HEK293 (cell line): Measurements from ENCODE around the gene WNK3.

Experiments
- CTCF ChIP-seq: fragments of 450-650 bp; formaldehyde crosslinking; IDR thresholded peaks from 2 replicates; pipeline ENCODE4 v1.5.1; 2016; ENCODE audit warnings: missing biosample characterization, missing genetic modification characterization
- KLF9 ChIP-seq: fragments of 450-650 bp; formaldehyde crosslinking; IDR thresholded peaks from 2 replicates; pipeline ENCODE4 v1.5.1; 2016; ENCODE audit warnings: missing biosample characterization, missing genetic modification characterization, low read depth
- PRDM1 ChIP-seq: fragments of 450-650 bp; formaldehyde crosslinking; IDR thresholded peaks from 2 replicates; pipeline ENCODE4; 2016; ENCODE audit warnings: missing biosample characterization, missing genetic modification characterization
- YY1 ChIP-seq: fragments of 450-650 bp; formaldehyde crosslinking; IDR thresholded peaks from 2 replicates; pipeline ENCODE4 v1.5.1; 2018; ENCODE audit warnings: missing biosample characterization, missing genetic modification characterization
- ZBTB48 ChIP-seq: fragments of 450-650 bp; formaldehyde crosslinking; IDR thresholded peaks from 2 replicates; pipeline ENCODE4 v1.5.1; 2016; ENCODE audit warnings: missing biosample characterization, missing genetic modification characterization
- ZNF23 ChIP-seq: fragments of 450-650 bp; formaldehyde crosslinking; IDR thresholded peaks from 2 replicates; pipeline ENCODE4 v1.5.1; 2016; ENCODE audit warnings: missing biosample characterization, missing genetic modification characterization, borderline replicate concordance
- ZNF292 ChIP-seq: fragments of 450-650 bp; formaldehyde crosslinking; IDR thresholded peaks from 2 replicates; pipeline ENCODE4 v1.5.1; 2016; ENCODE audit warnings: low read depth, missing biosample characterization, missing genetic modification characterization, borderline replicate concordance
- ZNF529 ChIP-seq: fragments of 450-650 bp; formaldehyde crosslinking; IDR thresholded peaks from 2 replicates; pipeline ENCODE4 v1.5.1; 2017; ENCODE audit warnings: missing genetic modification characterization, missing biosample characterization; ENCODE audit not compliant: insufficient replicate concordance
- ZNF777 ChIP-seq: fragments of 450-650 bp; formaldehyde crosslinking; IDR thresholded peaks from 2 replicates; pipeline ENCODE4 v1.5.1; 2017; ENCODE audit warnings: missing biosample characterization, missing genetic modification characterization, borderline replicate concordance
- ZSCAN18 ChIP-seq: fragments of 450-650 bp; formaldehyde crosslinking; IDR thresholded peaks from 2 replicates; pipeline ENCODE4 v1.5.1; 2016; ENCODE audit warnings: missing biosample characterization, missing genetic modification characterization

GRCh38 chrX:54180403-54180802 is 177.4 kb downstream of the WNK3 start:
- TF ChIP-seq CTCF (tag by site-specific recombination): no peak
- no peak for TF ChIP-seq KLF9 (tag by site-specific recombination)
- no peak for TF ChIP-seq YY1
- no peak; the same call in 1 of the 2 replicates for TF ChIP-seq PRDM1 (tag by site-specific recombination)
- TF ChIP-seq ZNF23 (tag by site-specific recombination): no peak
- TF ChIP-seq ZSCAN18 (tag by site-specific recombination): no peak
- no peak for TF ChIP-seq ZNF292 (tag by site-specific recombination)
- no peak for TF ChIP-seq ZNF777 (tag by site-specific recombination)
- no peak for TF ChIP-seq ZBTB48
- TF ChIP-seq ZNF529 (tag by site-specific recombination): no peak
